ENCODE data around the gene KLHDC4.
A peak's percentile ranks its signal among the peaks of the same experiment; 100 is the strongest.
"Not testable (repeated sequence)": the region's sequence is repeated elsewhere in the genome, so short reads cannot be mapped to it uniquely, and the experiment has no call there.

The KLHDC4 gene

DNA sequence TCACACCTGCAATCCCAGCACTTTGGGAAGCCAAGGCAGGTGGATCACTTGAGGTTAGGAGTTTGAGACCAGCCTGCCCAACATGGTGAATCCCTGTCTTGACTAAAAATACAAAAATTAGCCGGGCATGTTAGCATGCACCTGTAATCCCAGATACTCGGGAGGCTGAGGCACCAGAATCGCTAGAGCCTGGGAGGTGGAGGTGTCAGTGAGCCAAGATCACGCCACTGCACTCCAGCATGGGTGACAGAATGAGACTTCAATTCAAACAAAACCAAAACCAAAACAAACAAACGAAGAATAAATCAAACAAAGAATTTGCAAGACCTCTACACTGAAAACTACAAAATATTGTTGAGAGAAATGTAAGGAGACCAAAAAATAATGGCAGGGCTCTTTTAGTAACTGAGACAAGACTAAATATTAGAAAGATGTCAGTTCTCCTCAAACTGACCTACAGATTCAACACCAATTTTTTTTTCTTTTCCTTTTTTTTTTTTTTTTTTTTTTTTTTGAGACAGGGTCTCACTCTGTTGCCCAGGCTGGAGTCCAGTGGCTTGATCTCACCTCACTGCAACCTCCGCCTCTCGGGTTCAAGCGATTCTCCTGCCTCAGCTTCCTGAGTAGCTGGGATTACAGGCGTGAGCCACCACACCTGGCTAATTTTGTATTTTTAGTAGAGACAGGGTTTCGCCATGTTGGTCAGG lies 23.1 kb upstream of the KLHDC4 start:
- DNase-seq (ENCODE audit: low spot score) = not testable (repeated sequence)

DNA sequence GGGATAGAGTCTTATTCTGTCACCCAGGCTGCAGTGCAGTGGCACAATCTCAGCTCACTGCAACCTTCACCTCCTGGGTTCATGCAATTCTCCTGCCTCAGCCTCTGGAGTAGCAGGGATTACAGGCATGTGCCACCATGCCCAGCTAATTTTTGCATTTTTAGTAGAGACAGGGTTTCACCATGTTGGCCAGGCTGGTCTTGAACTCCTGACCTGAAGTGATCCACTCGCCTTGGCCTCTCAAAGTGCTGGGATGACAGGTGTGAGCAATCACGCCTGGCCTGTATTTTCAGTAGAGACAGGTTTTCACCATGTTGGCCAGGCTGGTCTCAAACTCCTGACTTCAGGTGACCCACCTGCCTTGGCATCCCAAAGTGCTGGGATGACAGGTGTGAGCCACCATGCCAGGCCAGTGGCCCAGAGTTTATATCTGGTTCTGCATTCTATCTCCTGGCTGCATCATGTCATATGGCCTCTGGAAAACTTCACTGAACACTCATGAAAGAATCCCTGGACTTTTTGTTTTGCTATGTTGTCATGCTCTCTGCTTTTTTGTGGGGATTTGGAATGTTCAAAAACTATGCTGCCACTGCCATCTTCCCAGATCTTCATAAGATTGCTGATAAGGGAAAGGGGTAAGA lies 21.8 kb upstream of the KLHDC4 start:
- DNase-seq (ENCODE audit: low spot score) = not testable (repeated sequence)

DNA sequence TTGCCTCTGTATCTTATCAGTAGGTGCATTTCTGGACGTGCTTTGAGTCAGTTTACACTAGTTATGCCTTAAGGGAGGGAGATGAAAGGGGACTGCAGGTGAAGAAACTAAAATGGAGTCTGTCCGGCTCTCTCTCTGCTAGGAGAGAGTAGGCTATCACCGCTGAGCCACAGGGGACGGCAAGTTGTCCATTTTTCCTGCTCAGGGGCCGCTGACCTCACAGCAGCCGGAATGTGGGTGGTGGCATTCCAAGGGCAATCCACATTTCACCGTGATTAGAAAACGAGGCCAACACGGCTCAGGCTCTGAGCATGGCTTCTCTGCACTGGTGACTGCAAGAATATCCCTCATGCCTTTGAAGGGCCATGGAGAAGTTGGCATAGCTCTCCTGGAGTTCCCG lies 19.0 kb upstream of the KLHDC4 start:
- DNase-seq (ENCODE audit: low spot score) = no peak

- no peak for DNase-seq (ENCODE audit: low spot score)
Measured at GRCh38 chr16:87782033-87782432, 16.2 kb upstream of the KLHDC4 start.

DNA sequence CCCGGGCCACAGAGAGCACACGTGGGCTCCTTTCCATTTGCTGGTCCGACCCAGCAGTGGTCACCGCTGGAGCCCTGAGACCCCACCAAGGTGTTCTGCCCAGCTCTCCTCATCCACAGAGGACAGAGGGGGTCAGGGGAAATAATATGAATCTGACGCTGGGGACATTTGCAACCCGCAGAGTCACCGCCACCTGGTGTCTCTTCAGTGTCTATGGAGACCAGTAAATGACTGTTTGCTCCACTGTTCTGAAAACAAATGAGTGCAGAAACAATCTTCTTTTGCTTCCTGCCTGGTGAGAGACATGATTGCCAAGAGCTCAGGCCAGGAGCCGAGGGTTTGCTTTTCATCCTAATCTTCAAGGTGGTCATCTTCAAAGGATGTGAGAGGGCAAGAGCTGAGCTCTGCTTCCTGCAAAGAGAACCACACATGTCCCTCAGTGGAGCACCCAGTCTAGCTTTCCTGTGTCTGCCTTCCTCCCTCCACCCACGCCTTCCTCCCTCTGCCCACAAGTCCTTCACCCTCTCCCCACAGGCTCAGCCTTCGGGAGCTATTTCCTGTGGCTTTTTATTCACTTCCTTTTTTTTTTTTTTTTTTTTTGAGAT lies 14.7 kb upstream of the KLHDC4 start:
- DNase-seq (ENCODE audit: low spot score) = no peak

DNA sequence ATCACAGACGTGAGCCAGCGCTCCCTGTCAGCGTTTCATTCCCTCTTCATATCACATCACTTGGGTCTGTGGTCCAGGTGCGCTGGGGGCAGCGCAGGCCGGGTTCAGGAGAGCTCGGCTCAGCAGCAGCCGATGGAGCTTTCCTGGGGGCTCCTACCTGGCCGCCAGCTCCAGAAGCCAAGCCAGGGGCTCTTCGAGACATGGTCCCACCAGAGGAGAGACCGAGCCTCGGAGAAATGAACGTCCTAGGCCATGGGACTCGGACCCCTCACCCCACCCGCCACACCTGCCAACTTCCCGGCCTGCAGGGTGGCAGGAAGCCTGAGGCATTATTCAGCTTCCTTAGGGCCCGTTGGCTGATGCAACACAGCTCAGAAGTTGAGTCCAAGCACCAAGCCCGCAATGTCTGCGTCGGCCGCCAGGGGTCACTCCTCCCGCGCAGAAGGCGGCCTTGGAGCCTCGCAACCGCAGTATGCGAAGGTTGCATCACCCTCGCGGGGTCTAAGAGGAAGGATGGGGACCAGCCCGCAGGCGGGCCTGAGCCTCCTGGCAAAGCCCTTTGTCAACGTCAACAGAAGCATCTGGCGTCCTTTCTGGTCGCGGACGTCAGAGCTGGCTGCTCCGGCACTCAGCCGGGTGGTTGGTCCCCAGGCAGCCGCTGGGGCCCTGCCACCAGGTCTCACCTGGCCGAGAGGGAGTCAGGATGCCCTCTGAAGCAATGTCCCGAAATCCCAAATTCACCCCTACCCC lies 13.2 kb upstream of the KLHDC4 start:
- DNase-seq (ENCODE audit: low spot score) = peak; percentile 88

DNA sequence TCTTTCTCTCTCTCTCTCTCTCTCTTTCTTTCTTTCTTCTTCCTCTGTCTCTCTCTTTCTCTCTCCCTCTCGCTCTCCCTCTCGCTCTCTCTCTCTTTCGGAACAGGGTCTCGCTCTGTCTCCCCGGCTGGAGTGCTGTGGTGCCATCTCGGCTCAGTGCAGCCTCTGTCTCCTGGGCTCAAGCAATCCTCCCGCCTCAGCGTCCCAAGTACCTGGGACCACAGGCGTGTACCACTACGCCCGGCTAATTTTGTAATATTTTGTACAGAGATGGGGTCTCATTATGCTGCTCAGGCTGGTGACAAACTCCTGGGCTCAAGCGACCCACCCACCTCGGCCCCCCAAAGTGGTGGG lies 12.7 kb upstream of the KLHDC4 start:
- no peak for DNase-seq (ENCODE audit: low spot score)

DNA sequence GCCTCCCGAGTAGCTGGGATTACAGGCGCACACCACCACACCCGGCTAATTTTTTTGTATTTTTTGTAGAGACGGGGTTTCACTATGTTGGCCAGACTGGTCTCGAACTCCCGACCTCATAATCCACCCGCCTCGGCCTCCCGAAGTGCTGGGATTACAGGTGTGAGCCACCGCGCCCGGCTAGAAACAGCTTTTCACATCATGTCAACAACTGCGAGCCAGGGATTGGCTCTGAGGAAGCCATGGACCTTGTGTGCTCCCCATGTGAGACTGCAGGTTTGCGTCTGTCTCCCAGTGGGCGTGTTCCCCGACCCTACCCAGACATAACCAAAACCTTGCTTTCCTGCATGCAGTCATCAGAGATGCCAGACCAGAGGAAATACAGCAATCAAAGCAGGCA lies 8.1 kb upstream of the KLHDC4 start:
- DNase-seq (ENCODE audit: low spot score) = not testable (repeated sequence)

- DNase-seq (ENCODE audit: low spot score) = not testable (repeated sequence)
Measured at GRCh38 chr16:87767456-87767855, 1.7 kb upstream of the KLHDC4 start.

- DNase-seq (ENCODE audit: low spot score) = no peak
Measured at GRCh38 chr16:87766485-87766797, 655 bp upstream of the KLHDC4 start.

GRCh38 chr16:87765473-87765775 lies 362 bp downstream of the KLHDC4 start:
- DNase-seq (ENCODE audit: low spot score) = no peak

- DNase-seq (ENCODE audit: low spot score) = no peak
Measured at GRCh38 chr16:87764600-87765472, 950 bp downstream of the KLHDC4 start.

DNA sequence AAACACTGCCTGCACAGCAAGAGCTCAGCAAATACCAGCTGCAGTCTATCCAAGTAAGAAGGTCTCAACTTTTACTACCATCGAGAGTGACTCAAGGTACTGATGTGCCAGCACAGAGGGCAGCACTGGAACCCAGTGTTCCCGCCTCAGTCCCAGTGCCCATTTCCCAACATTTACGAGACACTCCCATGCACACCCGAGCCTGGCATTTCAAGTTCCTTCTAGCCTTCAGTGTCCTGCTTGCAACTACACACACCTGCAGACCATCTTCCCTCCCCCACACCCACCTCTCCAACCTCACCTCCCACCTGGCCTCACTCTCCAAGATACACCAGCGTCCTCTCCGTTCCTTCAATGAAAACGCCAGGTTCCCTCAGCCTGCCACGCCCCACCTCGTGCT lies 3.2 kb downstream of the KLHDC4 start:
- no peak for DNase-seq (ENCODE audit: low spot score)

DNA sequence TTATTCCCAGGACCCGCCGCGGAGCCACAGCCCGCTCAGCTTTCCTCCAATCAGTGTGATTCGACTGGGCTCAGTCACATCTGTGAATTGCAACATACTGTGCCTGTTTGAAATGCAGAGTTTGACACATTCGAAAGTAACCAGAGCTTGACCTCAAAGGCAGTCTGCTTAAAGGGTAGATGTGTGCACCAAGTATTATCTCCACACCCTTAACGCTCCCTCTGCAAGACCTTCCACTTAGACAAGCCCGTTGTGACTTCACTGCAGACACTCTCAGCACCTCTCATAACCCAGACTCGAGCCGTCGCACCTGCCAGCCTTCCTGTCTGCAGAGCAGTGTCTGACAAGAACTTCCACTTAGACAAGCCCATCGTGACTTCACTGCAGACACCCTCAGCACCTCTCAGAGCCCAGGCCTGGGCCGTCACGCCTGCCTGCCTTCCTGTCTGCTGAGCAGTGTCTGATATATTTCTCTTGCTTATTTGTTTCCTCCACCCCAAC lies 3.7 kb downstream of the KLHDC4 start:
- DNase-seq (ENCODE audit: low spot score) = no peak

- DNase-seq (ENCODE audit: low spot score) = no peak
Measured at GRCh38 chr16:87761060-87761459, 4.7 kb downstream of the KLHDC4 start.

- DNase-seq (ENCODE audit: low spot score) = no peak
Measured at GRCh38 chr16:87757841-87758426, 7.9 kb downstream of the KLHDC4 start.

GRCh38 chr16:87754535-87754934 lies 11.3 kb downstream of the KLHDC4 start:
- DNase-seq (ENCODE audit: low spot score) = no peak

- peak; percentile 56 for DNase-seq (ENCODE audit: low spot score)
Measured at GRCh38 chr16:87747626-87748414, 18.0 kb downstream of the KLHDC4 start.

- DNase-seq (ENCODE audit: low spot score) = no peak
Measured at GRCh38 chr16:87746178-87746577, 19.6 kb downstream of the KLHDC4 start.

GRCh38 chr16:87744750-87745514 lies 20.9 kb downstream of the KLHDC4 start:
- DNase-seq (ENCODE audit: low spot score) = no peak
